Measurements from ENCODE around the gene PALLD. TPM values are rescaled to one million over a fixed set of nuclear protein-coding genes. Genes with fewer than 3 reads are reported as not detected.

The PALLD gene
- total RNA-seq, 1 donor from 2014 or later: 85.7 TPM

DNA sequence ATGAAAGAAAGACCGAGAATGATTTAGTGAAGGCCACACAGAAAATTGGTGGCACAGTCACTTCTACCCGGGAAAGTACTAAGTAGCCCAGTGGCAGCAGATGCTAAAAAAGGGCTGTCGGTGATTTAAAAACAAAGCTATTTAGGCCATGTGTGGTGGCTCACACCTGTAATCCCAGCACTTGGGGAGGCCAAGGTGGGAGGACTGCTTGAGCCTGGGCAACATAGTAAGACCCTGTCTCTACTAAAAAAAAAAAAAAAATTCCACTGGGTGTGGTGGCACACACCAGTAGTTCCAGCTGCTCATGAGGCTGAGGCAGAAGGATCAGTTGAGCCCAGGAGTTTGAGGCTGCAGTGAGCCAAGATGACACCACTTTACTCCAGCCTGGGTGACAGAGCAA is 369.0 kb downstream of the PALLD start:
- Histone ChIP-seq H3K4me2 (no peak overlapping the region), H2AFZ (replicated peaks) (no peak overlapping the region), H3K79me2 (ENCODE audit: low read depth) (peaks cover 90% of the 10 kb centered on the region), H3K9ac (no peak overlapping the region), H3K4me1 (no peaks in the 10 kb centered on the region), H3K27me3 (no peaks in the 10 kb centered on the region), H3F3A (ENCODE audit: low read depth) (peaks cover 3% of the 10 kb centered on the region), H3K36me3 (no peaks in the 10 kb centered on the region), H3K4me3 (no peak overlapping the region), H3K27ac (no peak overlapping the region), H4K20me1 (ENCODE audit: low read depth) (peaks cover 36% of the 10 kb centered on the region), H3K9me3 (ENCODE audit: low read depth) (no peaks in the 10 kb centered on the region)
- H3K9me3 Mint-ChIP-seq: no peaks in the 10 kb centered on the region
- no peak overlapping the region for H3K27ac Mint-ChIP-seq
- peaks cover 55% of the 10 kb centered on the region for H3K36me3 Mint-ChIP-seq
- H3K4me1 Mint-ChIP-seq: peaks cover 2% of the 10 kb centered on the region
- peaks cover 3% of the 10 kb centered on the region for H3K27me3 Mint-ChIP-seq (ENCODE audit: insufficient read depth, low read depth)
- TF ChIP-seq EZH2phosphoT487 (IDR thresholded peaks at IDR 0.05) (no peak), EZH2 (IDR thresholded peaks at IDR 0.05) (no peak)
- TF ChIP-seq, protein P1, sequence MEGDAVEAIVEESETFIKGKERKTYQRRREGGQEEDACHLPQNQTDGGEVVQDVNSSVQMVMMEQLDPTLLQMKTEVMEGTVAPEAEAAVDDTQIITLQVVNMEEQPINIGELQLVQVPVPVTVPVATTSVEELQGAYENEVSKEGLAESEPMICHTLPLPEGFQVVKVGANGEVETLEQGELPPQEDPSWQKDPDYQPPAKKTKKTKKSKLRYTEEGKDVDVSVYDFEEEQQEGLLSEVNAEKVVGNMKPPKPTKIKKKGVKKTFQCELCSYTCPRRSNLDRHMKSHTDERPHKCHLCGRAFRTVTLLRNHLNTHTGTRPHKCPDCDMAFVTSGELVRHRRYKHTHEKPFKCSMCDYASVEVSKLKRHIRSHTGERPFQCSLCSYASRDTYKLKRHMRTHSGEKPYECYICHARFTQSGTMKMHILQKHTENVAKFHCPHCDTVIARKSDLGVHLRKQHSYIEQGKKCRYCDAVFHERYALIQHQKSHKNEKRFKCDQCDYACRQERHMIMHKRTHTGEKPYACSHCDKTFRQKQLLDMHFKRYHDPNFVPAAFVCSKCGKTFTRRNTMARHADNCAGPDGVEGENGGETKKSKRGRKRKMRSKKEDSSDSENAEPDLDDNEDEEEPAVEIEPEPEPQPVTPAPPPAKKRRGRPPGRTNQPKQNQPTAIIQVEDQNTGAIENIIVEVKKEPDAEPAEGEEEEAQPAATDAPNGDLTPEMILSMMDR (IDR thresholded peaks at IDR 0.05): no peak
- H3K4me3 Mint-ChIP-seq: no peak overlapping the region
- DNase-seq (ENCODE audit: low spot score): no peak

DNA sequence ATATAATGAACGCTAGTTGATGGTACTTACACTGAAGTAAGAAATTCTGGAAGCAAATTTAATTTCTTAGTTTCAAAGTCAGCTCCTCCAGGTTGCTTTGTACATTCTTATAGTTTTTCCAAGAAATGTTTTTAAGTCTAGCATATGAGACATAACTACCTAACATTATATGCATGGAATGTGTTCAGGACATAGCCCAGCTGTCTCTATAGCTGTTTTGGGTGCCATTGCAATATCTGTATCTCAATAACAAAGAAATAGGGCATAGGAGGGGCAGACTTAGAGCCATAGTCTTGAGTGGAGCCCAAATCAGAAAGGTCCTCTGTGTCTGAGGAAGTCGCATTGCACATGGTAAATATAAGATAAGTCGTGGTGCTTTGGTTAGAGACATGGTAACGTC is 369.8 kb downstream of the PALLD start:
- Mint-ChIP-seq H3K4me1 (peaks cover 4% of the 10 kb centered on the region), H3K4me3 (no peak overlapping the region), H3K9me3 (no peaks in the 10 kb centered on the region), H3K27me3 (ENCODE audit: insufficient read depth, low read depth) (peaks cover 3% of the 10 kb centered on the region), H3K36me3 (peaks cover 53% of the 10 kb centered on the region), H3K27ac (no peak overlapping the region)
- H3K27me3 ChIP-seq: no peaks in the 10 kb centered on the region
- no peaks in the 10 kb centered on the region for H3K9me3 ChIP-seq (ENCODE audit: low read depth)
- H3K27ac ChIP-seq: no peak overlapping the region
- H3F3A ChIP-seq (ENCODE audit: low read depth): peaks cover 3% of the 10 kb centered on the region
- no peaks in the 10 kb centered on the region for H3K4me1 ChIP-seq
- no peak overlapping the region for H3K9ac ChIP-seq
- no peak for DNase-seq (ENCODE audit: low spot score)
- peaks cover 86% of the 10 kb centered on the region for H3K79me2 ChIP-seq (ENCODE audit: low read depth)
- H4K20me1 ChIP-seq (ENCODE audit: low read depth): peaks cover 30% of the 10 kb centered on the region
- H2AFZ ChIP-seq (replicated peaks): no peak overlapping the region
- no peaks in the 10 kb centered on the region for H3K36me3 ChIP-seq
- H3K4me3 ChIP-seq: no peak overlapping the region
- no peak overlapping the region for H3K4me2 ChIP-seq
- TF ChIP-seq, protein P1 (IDR thresholded peaks at IDR 0.05): no peak
- TF ChIP-seq EZH2phosphoT487 (IDR thresholded peaks at IDR 0.05): no peak
- TF ChIP-seq EZH2 (IDR thresholded peaks at IDR 0.05): no peak

DNA sequence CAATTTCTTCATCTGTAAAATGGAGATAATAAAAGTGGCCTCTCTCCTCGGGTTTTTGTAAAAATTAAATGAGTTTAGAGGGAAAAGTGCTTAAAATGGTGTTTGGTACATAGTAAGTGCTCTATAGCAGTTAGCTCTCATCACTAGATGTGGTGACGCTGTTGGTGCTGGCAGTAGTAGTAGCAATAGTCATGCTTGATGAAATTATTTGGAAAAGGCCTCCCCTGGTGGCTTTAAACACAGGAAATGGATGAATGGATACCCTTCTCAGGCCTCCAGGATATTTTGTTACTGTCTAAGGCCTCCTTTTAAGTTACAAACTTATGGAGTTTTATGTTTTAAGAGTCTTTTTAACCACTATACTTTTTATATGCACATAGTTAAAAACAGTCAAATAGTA is 370.3 kb downstream of the PALLD start:
- no peak overlapping the region for H3K4me3 ChIP-seq
- H3K79me2 ChIP-seq (ENCODE audit: low read depth): peaks cover 87% of the 10 kb centered on the region
- H3K36me3 Mint-ChIP-seq: peaks cover 56% of the 10 kb centered on the region
- no peaks in the 10 kb centered on the region for H3K9me3 ChIP-seq (ENCODE audit: low read depth)
- H3K4me2 ChIP-seq: no peak overlapping the region
- no peak for TF ChIP-seq EZH2 (IDR thresholded peaks at IDR 0.05)
- TF ChIP-seq, protein P1 (IDR thresholded peaks at IDR 0.05): no peak
- TF ChIP-seq EZH2phosphoT487 (IDR thresholded peaks at IDR 0.05): no peak
- H2AFZ ChIP-seq (replicated peaks): no peak overlapping the region
- H3K27ac Mint-ChIP-seq: no peak overlapping the region
- H3K9me3 Mint-ChIP-seq: no peaks in the 10 kb centered on the region
- H3K27me3 Mint-ChIP-seq (ENCODE audit: insufficient read depth, low read depth): peaks cover 3% of the 10 kb centered on the region
- no peaks in the 10 kb centered on the region for H3K4me1 ChIP-seq
- H4K20me1 ChIP-seq (ENCODE audit: low read depth): peaks cover 28% of the 10 kb centered on the region
- no peak overlapping the region for H3K9ac ChIP-seq
- no peaks in the 10 kb centered on the region for H3K36me3 ChIP-seq
- H3K27me3 ChIP-seq: no peaks in the 10 kb centered on the region
- H3K27ac ChIP-seq: no peak overlapping the region
- peaks cover 8% of the 10 kb centered on the region for H3K4me1 Mint-ChIP-seq
- no peak for DNase-seq (ENCODE audit: low spot score)
- H3K4me3 Mint-ChIP-seq: no peak overlapping the region
- H3F3A ChIP-seq (ENCODE audit: low read depth): peaks cover 3% of the 10 kb centered on the region
